Caco-2 (cell line): ENCODE measurements around the gene TTC33. TPM values are rescaled to one million over a fixed set of nuclear protein-coding genes. Genes with fewer than 3 reads are reported as not detected.

Experiments used
- BruUV-seq: library from RNA; stranded (reverse); fragments of 400-500 nt; replicated peaks from 2 replicates; lab custom pipeline; 2021; lab: Mats Ljungman, UMichigan
- CTCF ChIA-PET: fragments of 300-600 bp; sonication (Branson Sonifier 250); formaldehyde crosslinking; loops from one replicate; lab custom pipeline; 2022; ENCODE audit warnings: antibody characterized with exemption; lab: Charles Lee
- POLR2A ChIA-PET: fragments of 300-600 bp; sonication (Branson Sonifier 250); formaldehyde crosslinking; loops from one replicate; lab custom pipeline; 2022; ENCODE audit warnings: antibody characterized with exemption; lab: Charles Lee
- DNase-seq, 2 experiments: peaks; one replicate each; pipeline versions ENCODE4 v3.0.0 to v3.0.0-alpha.2; 2020 to 2022
- H3K27me3 ChIP-seq: replicated peaks from 2 replicates; pipeline ENCODE4 v1.6.0; 2011; ENCODE audit warnings: low read length; ENCODE audit not compliant: control insufficient read depth, insufficient read depth
- H3K36me3 ChIP-seq: 2 replicates; pipeline ENCODE4 v1.5.1; 2011; ENCODE audit warnings: low read length; ENCODE audit not compliant: control insufficient read depth, insufficient read depth
- H3K4me1 ChIP-seq: fragments of 250-450 bp; sonication (Bioruptor Pico); 2 replicates; pipeline ENCODE4 v1.5.1; 2020; ENCODE audit warnings: mild to moderate bottlenecking
- H3K4me3 ChIP-seq: 2 replicates; pipeline ENCODE4 v1.5.1; 2011; ENCODE audit warnings: low read depth, mild to moderate bottlenecking, control low read depth, low read length
- H3K9me3 ChIP-seq: fragments of 250-450 bp; sonication (Bioruptor Pico); 2 replicates; pipeline ENCODE4 v1.5.1; 2020; ENCODE audit warnings: mild to moderate bottlenecking, moderate library complexity
- H3K27ac Mint-ChIP-seq: one replicate; pipeline ENCODE4 v1.8.0; 2022; ENCODE audit warnings: mixed read lengths; ENCODE audit not compliant: unreplicated experiment
- H3K27me3 Mint-ChIP-seq: one replicate; pipeline ENCODE4 v1.8.0; 2022; ENCODE audit warnings: mixed read lengths; ENCODE audit not compliant: insufficient read depth, unreplicated experiment
- H3K36me3 Mint-ChIP-seq: one replicate; pipeline ENCODE4 v1.8.0; 2022; ENCODE audit warnings: mild to moderate bottlenecking, mixed read lengths; ENCODE audit not compliant: insufficient read depth, unreplicated experiment
- H3K4me1 Mint-ChIP-seq: one replicate; pipeline ENCODE4 v1.8.0; 2022; ENCODE audit warnings: low read depth, mixed read lengths; ENCODE audit not compliant: unreplicated experiment
- H3K4me3 Mint-ChIP-seq: one replicate; pipeline ENCODE4 v1.8.0; 2022; ENCODE audit warnings: mild to moderate bottlenecking, moderate library complexity, mixed read lengths; ENCODE audit not compliant: unreplicated experiment
- H3K9me3 Mint-ChIP-seq: one replicate; pipeline ENCODE4 v1.8.0; 2022; ENCODE audit warnings: mixed read lengths; ENCODE audit not compliant: unreplicated experiment
- CTCF ChIP-seq, 2 experiments: fragments of 200-600 bp in 1 of 2; IDR thresholded peaks; 1 replicate in 1 of 2; 2 replicates in 1 of 2; pipeline versions ENCODE4 v1.5.1 to v1.8.0; 2011 to 2022; ENCODE audit warnings: antibody characterized with exemption in 1 of 2, control low read depth in 1 of 2, inconsistent platforms in 1 of 2, low read depth in 1 of 2, low read length in 1 of 2, mild to moderate bottlenecking in 1 of 2, moderate library complexity in 1 of 2; ENCODE audit not compliant: insufficient read depth in 1 of 2, severe bottlenecking in 1 of 2, unreplicated experiment in 1 of 2
- intact Hi-C: fragments of 100-400 bp; cut with micrococcal nuclease; formaldehyde crosslinking; loops from one replicate; pipeline ENCODE4 v1.10.0; 2022; ENCODE audit not compliant: unreplicated experiment
- total RNA-seq: library from RNA; stranded (reverse); gene quantifications from 2 replicates; pipeline ENCODE4 v1.2.3, GENCODE V29; 2022

TTC33 gene
- total RNA-seq, 1 experiment from 2014 or later = 8.6 TPM

GRCh38 chr5:40521925-40522324, 233.8 kb downstream of the TTC33 start:
- no peaks in the 10 kb centered on the region for H3K36me3 ChIP-seq
- no peaks in the 10 kb centered on the region for H3K4me1 ChIP-seq
- H3K4me3 Mint-ChIP-seq = no peak overlapping the region
- no peaks in the 10 kb centered on the region for H3K36me3 Mint-ChIP-seq
- no peak for DNase-seq
- H3K27ac Mint-ChIP-seq = no peak overlapping the region
- no peak overlapping the region for H3K4me3 ChIP-seq
- H3K4me1 Mint-ChIP-seq = no peaks in the 10 kb centered on the region
- TF ChIP-seq CTCF (IDR thresholded peaks at IDR 0.05; ENCODE audit: insufficient read depth in 1 of 2, low read depth in 1 of 2, low read length in 1 of 2, severe bottlenecking in 1 of 2, unreplicated experiment in 1 of 2) = no peak
- no peaks in the 10 kb centered on the region for H3K9me3 Mint-ChIP-seq
- intact Hi-C loops = no loop called here
- H3K9me3 ChIP-seq = no peaks in the 10 kb centered on the region
- H3K27me3 ChIP-seq = no peaks in the 10 kb centered on the region
- BruUV-seq = no TSS peak
- ChIA-PET POLR2A (no interaction called here), CTCF (no interaction called here)
- peaks cover 21% of the 10 kb centered on the region for H3K27me3 Mint-ChIP-seq

- Histone ChIP-seq H3K4me3 (no peak overlapping the region), H3K36me3 (no peaks in the 10 kb centered on the region), H3K4me1 (no peaks in the 10 kb centered on the region), H3K9me3 (no peaks in the 10 kb centered on the region), H3K27me3 (no peaks in the 10 kb centered on the region)
- ChIA-PET CTCF (no interaction called here), POLR2A (no interaction called here)
- Mint-ChIP-seq H3K4me1 (no peaks in the 10 kb centered on the region), H3K27ac (no peak overlapping the region), H3K4me3 (no peak overlapping the region), H3K27me3 (peaks cover 21% of the 10 kb centered on the region), H3K36me3 (no peaks in the 10 kb centered on the region), H3K9me3 (no peaks in the 10 kb centered on the region)
- no TSS peak for BruUV-seq
- TF ChIP-seq CTCF (IDR thresholded peaks at IDR 0.05; ENCODE audit: insufficient read depth in 1 of 2, low read depth in 1 of 2, low read length in 1 of 2, severe bottlenecking in 1 of 2, unreplicated experiment in 1 of 2) = no peak
- intact Hi-C loops = no loop called here
- DNase-seq = no peak
These were observed 234.5 kb downstream of the TTC33 start for GRCh38 chr5:40521108-40521785.

- no peak overlapping the region for H3K27ac Mint-ChIP-seq
- intact Hi-C loops = no loop called here
- Histone ChIP-seq H3K36me3 (no peaks in the 10 kb centered on the region), H3K9me3 (no peaks in the 10 kb centered on the region), H3K27me3 (no peaks in the 10 kb centered on the region), H3K4me3 (no peak overlapping the region), H3K4me1 (no peaks in the 10 kb centered on the region)
- no peaks in the 10 kb centered on the region for H3K9me3 Mint-ChIP-seq
- H3K27me3 Mint-ChIP-seq = peaks cover 14% of the 10 kb centered on the region
- DNase-seq = no peak
- no peak overlapping the region for H3K4me3 Mint-ChIP-seq
- no peaks in the 10 kb centered on the region for H3K4me1 Mint-ChIP-seq
- BruUV-seq = no TSS peak
- POLR2A ChIA-PET = no interaction called here
- TF ChIP-seq CTCF (IDR thresholded peaks at IDR 0.05; ENCODE audit: insufficient read depth in 1 of 2, low read depth in 1 of 2, low read length in 1 of 2, severe bottlenecking in 1 of 2, unreplicated experiment in 1 of 2) = no peak
- CTCF ChIA-PET = no interaction called here
- no peaks in the 10 kb centered on the region for H3K36me3 Mint-ChIP-seq
These were observed 237.3 kb downstream of the TTC33 start for GRCh38 chr5:40518485-40518917.
